Ovary (tissue), 3 donors: Measurements from ENCODE around the gene CDK5RAP2.

Experiments
- CTCF ChIP-seq, 3 donors: fragments of 450-650 bp in 2 of 3; fragments of 200-600 bp in 1 of 3; IDR thresholded peaks; one replicate each; pipeline versions ENCODE4 v1.5.1 to v1.8.0; 2016 to 2022; ENCODE audit warnings: antibody characterized with exemption in 3 of 3, mild to moderate bottlenecking in 1 of 3
- EP300 ChIP-seq: sonication (generic); formaldehyde crosslinking; IDR thresholded peaks from one replicate; pipeline ENCODE4 v1.6.1; 2017; ENCODE audit warnings: antibody characterized with exemption
- POLR2A ChIP-seq: fragments of 450-650 bp; IDR thresholded peaks from one replicate; pipeline ENCODE4 v1.6.1; 2017; ENCODE audit warnings: antibody characterized with exemption, mild to moderate bottlenecking, moderate library complexity
- donor health status: DM: no; HTN: no; CAD: no.

- no peak for TF ChIP-seq CTCF (IDR thresholded peaks at IDR 0.05)
- TF ChIP-seq POLR2A: no peak
- no peak for TF ChIP-seq EP300
Measured at GRCh38 chr9:120555839-120556238, 24.1 kb downstream of the CDK5RAP2 start.
